ENCODE results near the gene XAB2. TPM values are rescaled to one million over a fixed set of nuclear protein-coding genes. Genes with fewer than 3 reads are reported as not detected.

XAB2 gene
- total RNA-seq, 2 experiments from 2014 or later, result 44.0 to 45.8 TPM

DNA sequence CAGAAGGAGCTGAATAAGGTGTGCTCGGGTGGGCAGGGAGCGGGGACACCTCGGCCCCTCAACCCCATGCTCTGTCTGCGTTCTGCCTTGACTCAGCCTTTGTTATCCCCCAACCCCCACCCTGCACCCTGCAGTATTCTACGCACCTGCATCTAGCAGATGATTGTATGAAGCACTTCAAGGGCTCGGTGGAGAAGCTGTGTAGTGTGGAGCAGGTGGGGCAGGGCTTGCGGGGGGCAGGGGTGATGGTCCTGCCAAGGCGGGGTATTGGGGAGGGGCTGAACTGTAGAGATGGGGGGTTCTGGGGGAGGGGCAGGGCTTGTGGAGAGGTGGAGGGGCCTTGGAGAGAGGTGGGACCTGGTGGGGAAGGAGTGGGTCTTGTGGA, 13.7 kb upstream of the XAB2 start:
- no peaks in the 10 kb centered on the region for H3K9me3 Mint-ChIP-seq
- no peak for DNase-seq
- no peak overlapping the region for H3K27ac Mint-ChIP-seq
- peaks cover 11% of the 10 kb centered on the region for H3K36me3 Mint-ChIP-seq
- no peaks in the 10 kb centered on the region for H3K27me3 Mint-ChIP-seq
- peaks cover 5% of the 10 kb centered on the region for H3K4me1 Mint-ChIP-seq
- no peak overlapping the region for H3K4me3 Mint-ChIP-seq

DNA sequence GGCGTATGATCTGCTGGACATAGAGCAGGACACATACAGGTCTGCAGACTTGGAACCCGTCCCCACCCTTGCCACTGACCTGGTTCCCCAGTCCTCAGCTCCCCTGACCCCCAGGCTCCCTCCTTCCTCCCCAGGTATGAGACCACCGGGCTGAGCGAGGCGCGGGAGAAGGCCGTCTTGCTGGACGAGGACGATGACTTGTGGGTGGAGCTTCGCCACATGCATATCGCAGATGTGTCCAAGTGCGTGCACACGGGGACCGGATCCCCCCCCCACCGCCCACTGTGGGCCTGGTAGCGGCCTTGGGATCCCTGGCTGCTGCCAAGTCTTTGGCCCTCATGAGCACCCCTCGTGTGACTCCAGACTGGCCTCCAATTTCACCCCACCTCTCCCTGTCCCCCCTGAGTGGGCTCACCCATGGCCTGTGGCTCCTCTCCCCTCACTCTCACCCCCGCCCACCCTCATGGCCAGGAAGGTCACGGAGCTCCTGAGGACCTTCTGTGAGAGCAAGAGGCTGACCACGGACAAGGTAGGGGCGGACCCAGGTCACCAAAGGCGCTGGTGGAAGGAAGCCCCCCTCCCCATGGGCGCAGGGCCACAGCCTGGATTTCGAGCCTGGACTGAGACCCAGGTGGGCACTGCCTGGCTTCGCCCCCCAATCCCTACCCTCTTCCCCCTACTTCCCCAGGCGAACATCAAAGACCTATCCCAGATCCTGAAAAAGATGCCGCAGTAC, 13.1 kb upstream of the XAB2 start:
- H3K4me1 Mint-ChIP-seq, result peaks cover 8% of the 10 kb centered on the region
- no peaks in the 10 kb centered on the region for H3K9me3 Mint-ChIP-seq
- no peak overlapping the region for H3K4me3 Mint-ChIP-seq
- DNase-seq, result no peak
- H3K27ac Mint-ChIP-seq, result no peak overlapping the region
- H3K27me3 Mint-ChIP-seq, result no peaks in the 10 kb centered on the region
- H3K36me3 Mint-ChIP-seq, result peaks cover 11% of the 10 kb centered on the region

DNA sequence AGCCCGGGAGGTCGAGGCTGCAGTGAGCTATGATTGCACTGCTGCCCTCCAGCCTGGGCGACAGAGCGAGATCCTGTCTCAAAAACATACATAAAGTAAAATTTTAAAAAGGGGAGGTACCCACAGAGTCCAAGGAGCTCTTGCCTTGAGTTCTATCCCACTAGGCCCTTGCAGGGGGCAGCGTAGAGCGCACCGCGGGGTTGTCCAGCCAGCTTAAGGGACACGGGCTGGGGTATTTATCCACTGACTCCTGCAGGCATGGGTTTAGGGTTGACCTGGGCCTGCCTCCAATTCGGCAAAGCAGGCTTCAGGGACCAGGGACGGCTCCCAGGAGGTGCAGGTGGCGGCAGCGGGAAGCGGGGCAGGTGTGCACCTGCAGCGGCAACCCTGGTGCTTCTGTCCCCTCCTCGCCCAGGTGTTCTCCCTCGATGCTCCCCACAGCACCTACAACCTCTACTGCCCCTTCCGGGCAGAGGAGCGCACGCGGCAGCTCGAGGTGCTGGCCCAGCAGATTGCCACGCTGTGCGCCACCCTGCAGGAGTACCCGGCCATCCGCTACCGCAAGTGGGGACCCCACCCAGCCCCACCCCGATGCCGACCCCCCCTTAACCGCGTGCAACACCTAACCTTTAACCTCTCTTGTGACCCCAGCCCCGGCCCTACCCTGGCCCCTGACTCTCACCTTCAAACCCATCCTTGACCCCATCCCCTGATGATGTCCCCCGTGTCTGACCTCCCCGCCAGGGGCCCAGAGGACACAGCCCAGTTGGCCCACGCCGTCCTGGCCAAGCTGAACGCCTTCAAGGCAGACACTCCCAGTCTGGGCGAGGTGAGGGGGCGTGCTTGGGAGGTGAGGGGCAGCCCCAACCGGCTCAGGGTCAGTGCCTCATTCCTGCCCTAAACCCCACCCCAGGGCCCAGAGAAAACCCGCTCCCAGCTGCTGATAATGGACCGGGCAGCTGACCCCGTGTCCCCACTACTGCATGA, 12.2 kb upstream of the XAB2 start:
- no peak overlapping the region for H3K4me3 Mint-ChIP-seq

DNA sequence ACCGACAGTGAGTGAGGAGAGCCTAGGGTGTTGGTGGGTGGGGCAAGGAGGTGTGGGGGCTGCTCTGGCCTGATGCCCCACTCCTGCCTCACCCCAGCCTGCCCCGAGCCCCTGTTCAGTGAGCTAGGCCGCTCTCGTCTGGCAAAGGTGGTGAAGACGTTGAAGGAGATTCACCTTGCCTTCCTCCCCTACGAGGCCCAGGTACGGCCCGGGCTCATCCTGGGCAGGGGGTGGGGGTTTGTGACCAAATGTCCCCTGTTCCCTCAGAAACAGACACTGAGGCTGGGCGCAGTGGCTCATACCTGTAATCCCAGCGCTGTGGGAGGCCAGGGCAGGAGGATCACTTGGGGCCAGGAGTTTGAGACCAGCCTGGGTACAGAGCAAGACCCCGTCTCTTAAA, 11.5 kb upstream of the XAB2 start:
- no peak overlapping the region for H3K4me3 Mint-ChIP-seq
- peaks cover 11% of the 10 kb centered on the region for H3K36me3 Mint-ChIP-seq
- H3K27me3 Mint-ChIP-seq, result no peaks in the 10 kb centered on the region
- peaks cover 10% of the 10 kb centered on the region for H3K4me1 Mint-ChIP-seq
- no peak for DNase-seq
- H3K9me3 Mint-ChIP-seq, result no peaks in the 10 kb centered on the region
- no peak overlapping the region for H3K27ac Mint-ChIP-seq

More for the DNA sequence above, 12.2 kb upstream of the XAB2 start:
- no peaks in the 10 kb centered on the region for H3K27me3 Mint-ChIP-seq
- peaks cover 11% of the 10 kb centered on the region for H3K36me3 Mint-ChIP-seq
- no peak overlapping the region for H3K27ac Mint-ChIP-seq
- DNase-seq, result no peak
- no peaks in the 10 kb centered on the region for H3K9me3 Mint-ChIP-seq
- H3K4me1 Mint-ChIP-seq, result peaks cover 10% of the 10 kb centered on the region

DNA sequence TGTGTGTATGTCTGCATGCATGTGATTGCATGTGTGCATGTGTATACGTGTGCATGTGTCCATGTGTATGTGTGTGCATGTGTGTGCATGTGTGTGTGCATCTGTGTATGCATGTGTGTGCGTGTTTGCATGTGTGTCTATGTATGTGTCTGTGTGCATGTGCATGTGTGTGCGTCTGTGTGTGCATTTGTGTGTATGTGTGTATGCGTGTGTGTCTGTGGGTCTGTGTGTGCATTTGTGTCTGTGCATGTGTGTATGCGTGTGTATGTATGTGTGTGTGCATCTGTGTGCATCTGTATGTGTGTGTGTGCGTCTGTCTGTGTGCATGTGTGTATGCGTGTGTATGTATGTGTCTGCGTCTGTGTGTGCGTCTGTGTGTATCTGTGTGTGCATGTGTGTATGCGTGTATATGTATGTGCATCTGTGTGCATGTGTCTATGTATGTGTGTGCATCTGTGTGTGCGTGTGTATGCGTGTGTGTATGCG, 10.6 kb upstream of the XAB2 start:
- Mint-ChIP-seq H3K4me3 (no peak overlapping the region), H3K4me1 (peaks cover 10% of the 10 kb centered on the region), H3K27ac (no peak overlapping the region), H3K27me3 (no peaks in the 10 kb centered on the region), H3K9me3 (no peaks in the 10 kb centered on the region), H3K36me3 (peaks cover 11% of the 10 kb centered on the region)
- no peak for DNase-seq

DNA sequence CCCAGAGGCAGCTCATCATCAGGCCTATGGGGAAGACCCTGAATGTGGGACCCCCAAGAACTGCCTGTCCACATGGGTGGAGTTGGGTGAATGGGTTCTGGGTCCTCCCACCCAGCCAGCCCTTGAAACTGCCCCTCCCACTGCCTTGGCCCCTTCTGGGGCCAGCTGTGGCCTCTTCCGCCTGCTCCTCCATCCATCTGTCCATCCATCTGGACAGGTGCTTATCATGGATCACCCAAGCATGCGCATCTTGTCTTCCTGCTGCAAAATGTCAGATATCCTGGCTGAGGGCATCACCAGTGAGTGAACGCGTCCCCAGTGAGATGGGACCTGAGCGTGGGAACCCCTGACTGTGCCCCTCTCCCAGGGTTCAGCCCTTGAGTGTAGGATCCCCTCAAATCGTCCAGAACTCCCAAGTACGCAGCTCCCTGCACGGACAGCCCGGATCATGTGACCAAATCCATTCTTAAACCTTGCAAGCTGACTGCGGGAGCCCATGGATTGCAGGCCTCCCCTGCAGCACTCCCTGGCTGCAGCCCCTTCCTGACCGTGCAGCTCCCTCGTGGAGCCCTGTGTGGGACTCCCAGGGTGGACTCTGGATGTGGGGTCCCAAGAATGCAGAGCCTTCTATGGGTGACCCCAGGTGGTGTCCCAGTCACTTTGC, 9.6 kb upstream of the XAB2 start:
- Mint-ChIP-seq H3K9me3 (no peaks in the 10 kb centered on the region), H3K36me3 (peaks cover 11% of the 10 kb centered on the region), H3K27me3 (no peaks in the 10 kb centered on the region), H3K27ac (no peak overlapping the region), H3K4me1 (peaks cover 10% of the 10 kb centered on the region), H3K4me3 (no peak overlapping the region)
- no peak for DNase-seq

DNA sequence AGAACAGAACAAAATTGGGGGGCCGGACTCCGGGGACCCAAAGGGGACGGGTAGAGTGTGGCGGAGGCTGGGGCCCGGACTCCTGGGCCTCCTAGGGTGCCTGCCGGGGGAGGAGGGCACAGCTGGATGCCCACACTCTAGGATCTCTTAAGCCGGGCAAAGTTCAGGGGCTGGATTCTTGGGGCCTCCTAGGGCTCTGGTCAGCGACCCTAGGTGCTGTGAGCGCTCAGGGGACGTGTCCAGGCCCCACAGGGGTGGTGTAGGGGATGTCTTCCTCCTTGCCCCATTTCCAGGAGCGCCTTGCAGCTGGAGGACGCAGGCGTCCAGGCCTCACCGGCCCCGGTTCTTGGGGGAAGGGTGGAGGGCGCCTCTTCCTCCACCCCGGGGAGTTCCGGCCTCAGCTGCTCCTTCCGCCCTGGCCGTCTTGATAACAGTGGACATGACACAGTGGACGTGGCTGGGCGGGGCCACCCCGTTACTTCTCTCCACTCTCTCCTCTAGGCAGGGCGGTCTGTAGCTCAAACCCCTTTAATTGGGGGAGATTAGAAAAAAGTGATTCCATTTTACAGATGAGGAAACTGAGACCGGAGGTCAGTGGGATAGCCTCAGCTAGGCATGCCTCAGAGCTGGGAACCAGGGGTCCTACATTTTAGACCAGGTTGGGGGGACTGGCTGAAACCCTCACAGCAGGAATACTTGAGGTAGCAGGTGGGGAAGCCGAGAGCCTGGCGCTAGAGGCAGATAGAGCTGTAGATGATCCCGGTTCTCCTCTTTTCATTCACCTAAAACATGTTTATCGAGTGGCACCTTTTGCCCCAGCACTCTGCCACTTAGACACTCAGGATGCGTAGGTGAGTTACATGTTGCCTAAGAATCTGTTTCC, 8.3 kb upstream of the XAB2 start:
- no peaks in the 10 kb centered on the region for H3K9me3 Mint-ChIP-seq
- peak overlapping the region; percentile 82 for H3K27ac Mint-ChIP-seq
- no peaks in the 10 kb centered on the region for H3K27me3 Mint-ChIP-seq
- H3K4me1 Mint-ChIP-seq, result peaks cover 9% of the 10 kb centered on the region
- no peak for DNase-seq
- peaks cover 6% of the 10 kb centered on the region for H3K36me3 Mint-ChIP-seq
- peak overlapping the region; percentile 85 for H3K4me3 Mint-ChIP-seq

DNA sequence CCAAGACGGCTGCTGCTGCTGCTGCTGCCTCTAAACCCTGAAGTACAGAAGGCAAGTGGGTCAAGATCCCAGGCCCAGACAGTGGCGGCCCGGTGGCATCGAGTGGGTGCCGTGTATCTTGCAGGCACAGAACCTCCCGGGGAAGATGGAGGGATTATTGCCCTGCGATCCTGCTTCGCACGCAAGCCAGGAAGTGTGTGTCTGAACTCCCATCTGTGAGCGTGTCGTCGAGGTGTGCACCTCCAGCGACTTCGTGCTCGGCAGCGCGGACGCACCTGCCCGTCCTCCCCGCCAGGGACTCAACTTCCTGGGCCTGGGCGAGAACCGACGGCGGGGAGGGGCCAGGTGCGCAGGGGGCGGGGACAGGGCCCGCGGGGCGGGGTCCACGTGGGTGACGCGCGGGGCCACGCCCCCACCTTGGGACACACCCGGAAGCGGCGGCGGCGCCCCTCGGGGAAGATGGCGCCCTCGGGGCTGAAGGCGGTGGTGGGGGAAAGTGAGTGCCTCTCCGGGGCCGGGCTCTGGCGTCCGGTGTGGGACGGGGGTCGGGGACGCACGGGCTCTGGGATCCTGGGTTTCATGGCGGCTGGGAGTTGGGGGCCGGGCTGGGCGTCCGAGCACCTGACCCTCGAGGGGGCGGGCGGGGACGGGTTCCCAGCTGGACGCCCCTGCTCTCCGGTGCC, 7.5 kb upstream of the XAB2 start, which contains the start of gene STXBP2:
TSS of gene STXBP2 (plus strand) at position 420 of the 683 bp plus-strand sequence. CDS start at position 460, 40 bp downstream.
- Mint-ChIP-seq H3K9me3 (no peaks in the 10 kb centered on the region), H3K4me3 (peak within 1 kb of the TSS; percentile 85), H3K4me1 (peaks cover 9% of the 10 kb centered on the region), H3K36me3 (peaks cover 6% of the 10 kb centered on the region), H3K27ac (peak within 1 kb of the TSS; percentile 82), H3K27me3 (no peaks in the 10 kb centered on the region)
- DNase-seq, result peak; percentile 91

DNA sequence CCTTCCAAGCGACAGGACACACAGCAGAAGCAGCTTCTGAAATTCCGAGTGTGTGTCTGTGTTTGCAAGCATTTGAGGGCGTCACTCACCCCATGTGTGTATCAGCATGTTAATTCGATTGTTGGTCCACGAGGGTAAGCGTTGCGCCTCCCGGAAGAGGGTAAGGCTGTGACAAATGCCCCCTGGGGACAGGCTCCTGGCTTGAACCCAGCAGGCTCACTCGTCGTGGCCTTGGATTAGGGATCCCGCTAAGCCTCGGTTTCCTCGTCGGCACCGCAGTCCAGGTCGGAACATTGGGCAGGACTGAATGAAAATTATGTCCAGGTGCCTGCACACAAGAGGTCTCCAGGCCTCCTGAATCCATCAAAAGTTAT, 7.0 kb upstream of the XAB2 start:
- Mint-ChIP-seq H3K27ac (peak overlapping the region; percentile 82), H3K4me3 (peak overlapping the region; percentile 85), H3K4me1 (peaks cover 13% of the 10 kb centered on the region), H3K36me3 (peaks cover 6% of the 10 kb centered on the region), H3K9me3 (no peaks in the 10 kb centered on the region), H3K27me3 (no peaks in the 10 kb centered on the region)
- no peak for DNase-seq

DNA sequence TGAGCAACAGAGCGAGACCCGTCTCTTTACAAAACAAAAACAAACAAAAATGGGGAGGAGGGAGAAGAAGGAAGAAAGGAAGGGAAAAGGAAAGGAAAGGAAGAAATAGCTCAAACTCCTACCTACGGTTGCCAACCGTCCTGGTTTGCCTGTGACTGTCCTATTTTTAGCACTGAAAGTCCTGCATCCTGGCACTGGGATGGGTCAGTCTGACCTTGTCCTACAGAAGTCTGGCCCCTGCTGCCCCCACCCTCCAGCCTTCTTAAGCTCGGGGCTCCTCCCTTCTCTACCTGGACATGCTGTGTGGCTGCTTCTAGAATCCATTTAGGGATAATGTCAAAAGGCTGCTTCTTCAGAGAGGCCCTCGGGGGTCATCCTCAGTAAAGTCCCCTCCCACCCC, 6.3 kb upstream of the XAB2 start:
- Mint-ChIP-seq H3K4me3 (peak overlapping the region; percentile 48), H3K27me3 (no peaks in the 10 kb centered on the region), H3K4me1 (peaks cover 17% of the 10 kb centered on the region), H3K27ac (no peak overlapping the region), H3K9me3 (no peaks in the 10 kb centered on the region), H3K36me3 (peaks cover 6% of the 10 kb centered on the region)
- no peak for DNase-seq

DNA sequence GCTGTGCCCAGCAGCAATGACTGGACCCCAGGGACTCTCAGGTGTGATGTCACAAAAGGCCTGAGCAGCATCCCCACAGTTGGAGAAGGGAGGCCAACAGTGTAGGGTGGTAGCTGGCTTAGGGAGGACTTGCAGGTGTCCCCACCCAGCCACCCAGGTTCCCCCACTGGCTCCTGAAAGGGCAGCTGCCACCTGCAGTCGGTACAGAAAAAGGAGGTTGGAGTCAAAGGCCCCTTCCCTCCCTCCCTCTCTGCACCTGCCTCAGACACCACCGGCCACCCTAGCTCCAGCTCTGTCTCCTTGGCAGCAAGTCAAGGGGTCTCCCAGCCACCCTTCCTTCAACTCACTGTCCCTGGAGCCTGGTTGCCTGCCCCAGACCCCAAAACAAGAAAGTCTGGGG, 4.4 kb upstream of the XAB2 start, which contains the start of gene PCP2:
TSS of gene PCP2 (minus strand) at position 22 of the 400 bp plus-strand sequence. CDS start 262 bp downstream, outside the sequence.
- Mint-ChIP-seq H3K27me3 (no peaks in the 10 kb centered on the region), H3K27ac (no peak within 1 kb of the TSS), H3K4me1 (peaks cover 21% of the 10 kb centered on the region), H3K36me3 (peaks cover 4% of the 10 kb centered on the region), H3K9me3 (no peaks in the 10 kb centered on the region), H3K4me3 (no peak within 1 kb of the TSS)
- DNase-seq, result no peak

DNA sequence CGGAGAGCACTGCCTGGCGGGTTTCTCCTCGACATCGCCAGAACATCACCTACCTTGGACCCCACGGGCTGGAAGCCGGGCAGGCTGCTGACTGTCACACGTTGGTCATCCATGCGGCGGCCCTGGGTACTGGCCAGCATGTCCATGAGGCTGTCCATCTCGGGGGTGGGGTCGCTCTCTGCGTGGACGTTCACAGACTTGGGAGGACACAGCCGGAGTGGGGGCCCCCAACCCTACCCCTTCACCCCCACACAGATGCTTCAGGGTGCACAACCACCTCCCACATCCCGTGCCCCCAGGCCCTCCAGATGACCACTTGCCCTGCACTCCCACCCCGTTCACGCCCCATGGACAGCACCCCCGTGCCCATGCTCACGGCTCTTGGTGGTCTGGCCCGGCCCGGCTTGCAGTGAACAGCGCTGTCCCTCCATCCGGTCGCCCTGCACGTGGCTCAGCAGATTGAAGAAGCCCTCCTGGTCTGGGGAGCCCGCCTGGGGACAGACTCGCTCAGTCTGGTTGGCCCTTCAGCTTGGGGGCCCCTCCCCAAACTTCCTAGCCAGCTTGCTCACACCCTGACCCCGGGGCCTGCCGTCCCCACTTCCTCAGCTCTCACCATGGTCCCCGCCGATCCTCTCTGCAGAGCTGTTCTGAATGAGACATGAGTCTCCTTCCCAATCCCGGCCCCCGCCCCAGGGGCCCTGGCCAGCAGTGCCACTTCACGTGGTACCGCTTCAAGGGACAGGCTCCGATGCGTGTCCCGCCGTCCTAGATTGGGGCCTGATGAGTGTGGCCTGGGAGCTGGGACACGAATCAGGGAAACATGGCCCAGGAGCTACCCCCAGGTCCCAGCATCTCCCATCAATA, 3.2 kb upstream of the XAB2 start:
- Mint-ChIP-seq H3K9me3 (no peaks in the 10 kb centered on the region), H3K36me3 (peaks cover 4% of the 10 kb centered on the region), H3K27me3 (no peaks in the 10 kb centered on the region), H3K4me3 (no peak overlapping the region), H3K27ac (no peak overlapping the region), H3K4me1 (peaks cover 26% of the 10 kb centered on the region)
- no peak for DNase-seq

DNA sequence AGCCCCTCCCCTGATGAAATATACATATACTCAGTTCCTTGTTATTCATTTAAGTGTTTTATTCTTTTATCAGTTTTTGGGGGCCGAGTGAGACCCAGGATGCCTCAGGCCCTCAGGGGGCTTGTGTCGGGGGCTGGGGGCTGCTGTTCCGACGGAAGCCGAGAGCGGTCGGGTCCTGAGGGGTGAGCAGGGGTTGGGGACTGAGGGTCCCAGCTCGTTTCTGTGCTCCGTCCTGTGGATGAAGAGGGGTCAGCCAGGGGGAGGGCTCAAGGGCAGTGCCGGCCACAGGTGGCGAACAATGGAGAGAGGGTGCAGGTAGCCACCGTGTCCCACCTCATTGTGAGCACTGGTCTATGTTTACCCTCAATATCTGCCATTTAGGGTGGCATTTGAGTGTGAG, 2.2 kb upstream of the XAB2 start:
- DNase-seq, result no peak
- no peak overlapping the region for H3K27ac Mint-ChIP-seq
- H3K4me3 Mint-ChIP-seq, result no peak overlapping the region
- no peaks in the 10 kb centered on the region for H3K9me3 Mint-ChIP-seq
- no peaks in the 10 kb centered on the region for H3K27me3 Mint-ChIP-seq
- peaks cover 6% of the 10 kb centered on the region for H3K36me3 Mint-ChIP-seq
- H3K4me1 Mint-ChIP-seq, result peaks cover 24% of the 10 kb centered on the region

All from activated naive CD8-positive, alpha-beta T cell treated with anti-CD3 and anti-CD28 coated beads for 36 hours (primary cell).